Rectal smooth muscle tissue (tissue), 1 donor: Measurements from ENCODE around the gene FBXO21.
"Not testable (repeated sequence)": the region's sequence is repeated elsewhere in the genome, so short reads cannot be mapped to it uniquely, and the experiment has no call there.

ENCODE experiments used
- H3K27ac ChIP-seq: one replicate; pipeline ENCODE4 v1.7.0; 2013; ENCODE audit warnings: low read depth, low read length, inconsistent platforms
- H3K27me3 ChIP-seq: one replicate; pipeline ENCODE4 v1.7.0; 2013; ENCODE audit warnings: low read length; ENCODE audit not compliant: control insufficient read depth, insufficient read depth
- H3K36me3 ChIP-seq: one replicate; pipeline ENCODE4 v1.7.0; 2013; ENCODE audit warnings: low read length; ENCODE audit not compliant: control insufficient read depth, insufficient read depth
- H3K4me1 ChIP-seq: one replicate; pipeline ENCODE4 v1.7.0; 2013; ENCODE audit warnings: low read length; ENCODE audit not compliant: control insufficient read depth, insufficient read depth
- H3K4me3 ChIP-seq: one replicate; pipeline ENCODE4 v1.7.0; 2013; ENCODE audit warnings: low read length
- H3K9ac ChIP-seq: one replicate; pipeline ENCODE4 v1.7.0; 2013; ENCODE audit warnings: low read length

FBXO21 gene

DNA sequence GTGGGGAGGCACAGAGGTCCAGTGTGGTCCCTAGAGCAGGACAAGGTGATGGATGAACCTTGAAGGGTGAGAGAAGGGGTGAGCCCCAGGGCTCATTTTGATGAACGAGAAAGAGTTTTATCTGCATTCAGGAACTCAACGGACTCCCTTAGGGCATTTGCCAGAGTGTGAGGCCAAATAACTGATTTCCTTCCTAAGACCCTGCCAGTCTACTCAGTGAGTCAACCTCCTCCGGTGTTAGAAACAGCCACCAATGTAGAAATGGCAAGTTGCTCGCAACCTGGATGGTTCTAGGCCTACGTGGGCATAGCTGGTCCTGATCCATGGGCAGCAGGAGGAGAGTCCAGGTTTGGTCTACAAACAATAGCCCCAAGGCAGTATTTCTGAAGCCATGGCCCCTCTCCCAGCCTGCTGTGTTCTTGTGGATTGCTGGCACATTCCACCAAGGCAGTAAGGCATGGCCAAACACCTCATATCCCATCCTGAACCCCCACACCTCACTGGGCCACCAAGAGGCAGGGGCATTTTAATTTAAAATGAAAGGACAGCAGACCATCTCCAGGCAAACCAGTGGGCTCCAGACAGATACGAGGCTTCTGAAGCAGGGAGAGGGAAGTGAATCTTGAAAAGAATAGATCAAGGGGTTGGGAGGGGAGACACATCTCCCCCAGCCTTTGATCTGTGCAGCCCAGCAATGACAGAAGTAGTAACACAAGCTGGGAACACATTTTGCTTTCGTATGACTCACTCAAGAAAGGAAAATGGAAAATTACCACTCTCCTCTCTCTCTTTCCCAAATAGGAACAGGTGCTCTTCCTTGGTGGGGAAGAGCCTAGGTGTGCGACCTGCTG lies 65.6 kb downstream of the FBXO21 start:
- H3K36me3 ChIP-seq = no peaks in the 10 kb centered on the region
- H3K4me1 ChIP-seq = no peaks in the 10 kb centered on the region
- H3K4me3 ChIP-seq = no peak overlapping the region
- H3K9ac ChIP-seq = no peak overlapping the region
- no peaks in the 10 kb centered on the region for H3K27me3 ChIP-seq
- no peak overlapping the region for H3K27ac ChIP-seq

DNA sequence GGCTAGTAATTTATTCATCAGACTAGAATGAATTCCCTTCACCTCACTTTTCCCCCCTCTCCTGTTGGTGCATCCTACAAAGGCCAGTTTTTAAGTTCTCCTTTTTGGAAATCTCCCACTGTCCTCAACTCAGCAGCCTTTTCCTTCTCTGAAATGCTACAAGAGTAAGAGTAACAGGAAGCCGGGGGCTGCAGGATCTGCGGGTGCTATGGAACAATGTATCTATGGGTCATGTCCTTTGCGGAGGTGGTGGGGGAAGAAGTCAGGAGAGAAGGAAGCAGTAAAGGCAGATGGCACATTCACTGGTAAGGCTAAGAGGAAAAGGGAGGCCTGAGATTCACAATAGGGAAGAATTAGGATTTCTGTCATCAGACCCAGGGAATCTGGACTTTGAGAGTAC lies 68.8 kb downstream of the FBXO21 start:
- no peaks in the 10 kb centered on the region for H3K4me1 ChIP-seq
- H3K4me3 ChIP-seq = no peak overlapping the region
- H3K27me3 ChIP-seq = no peaks in the 10 kb centered on the region
- H3K27ac ChIP-seq = no peak overlapping the region
- no peaks in the 10 kb centered on the region for H3K36me3 ChIP-seq
- no peak overlapping the region for H3K9ac ChIP-seq

DNA sequence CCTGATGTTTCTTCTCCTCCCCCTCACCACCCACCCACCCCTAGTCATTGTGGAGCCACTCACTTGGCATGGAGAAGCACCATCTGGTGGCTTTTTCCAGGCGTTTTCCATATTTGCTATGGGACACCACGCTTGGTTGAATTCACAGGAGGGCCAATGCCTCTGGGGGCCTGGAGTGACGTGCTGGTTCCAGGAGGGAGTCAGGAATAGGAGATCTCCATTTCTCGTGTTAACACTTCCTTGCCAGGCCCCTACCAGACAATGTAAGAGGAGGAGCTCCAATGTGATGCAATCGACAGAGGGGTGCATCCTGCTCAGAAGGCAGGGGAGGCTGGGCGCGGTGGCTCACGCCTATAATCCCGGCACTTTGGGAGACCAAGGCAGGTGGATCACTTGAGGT lies 69.5 kb downstream of the FBXO21 start:
- Histone ChIP-seq H3K4me1 (no peaks in the 10 kb centered on the region), H3K4me3 (no peak overlapping the region), H3K27me3 (no peaks in the 10 kb centered on the region), H3K36me3 (no peaks in the 10 kb centered on the region), H3K9ac (no peak overlapping the region), H3K27ac (no peak overlapping the region)

DNA sequence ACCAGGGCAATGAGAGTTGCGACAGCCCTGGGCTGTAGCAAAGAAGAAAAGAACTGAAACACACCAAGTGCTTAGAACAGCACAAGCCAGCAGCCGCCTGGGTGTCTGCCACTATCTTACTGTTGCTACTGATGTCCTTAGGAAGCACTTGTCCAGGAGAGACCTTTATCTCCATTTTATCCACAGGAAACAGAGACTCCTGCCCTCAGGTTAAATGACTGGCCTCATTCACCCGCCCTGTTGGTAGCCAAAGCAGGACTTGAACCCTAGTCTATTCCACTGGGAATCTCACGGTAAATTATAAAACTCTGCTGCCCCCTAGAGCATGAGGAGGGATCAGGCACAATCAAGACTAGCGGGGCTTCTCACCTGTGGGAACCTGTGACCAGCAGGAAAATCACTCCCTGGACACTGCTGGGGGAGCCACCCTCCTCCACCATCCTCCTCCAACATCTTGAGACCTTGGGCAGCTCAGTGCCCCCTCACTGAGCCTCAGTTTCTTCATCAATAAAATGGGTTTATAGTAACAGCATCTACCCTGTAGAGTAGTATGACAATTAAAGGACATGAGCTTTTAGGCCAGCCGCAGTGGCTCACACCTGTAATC lies 70.6 kb downstream of the FBXO21 start:
- H3K4me1 ChIP-seq = no peaks in the 10 kb centered on the region
- H3K36me3 ChIP-seq = no peaks in the 10 kb centered on the region
- H3K9ac ChIP-seq = no peak overlapping the region
- no peaks in the 10 kb centered on the region for H3K27me3 ChIP-seq
- H3K4me3 ChIP-seq = no peak overlapping the region
- no peak overlapping the region for H3K27ac ChIP-seq

DNA sequence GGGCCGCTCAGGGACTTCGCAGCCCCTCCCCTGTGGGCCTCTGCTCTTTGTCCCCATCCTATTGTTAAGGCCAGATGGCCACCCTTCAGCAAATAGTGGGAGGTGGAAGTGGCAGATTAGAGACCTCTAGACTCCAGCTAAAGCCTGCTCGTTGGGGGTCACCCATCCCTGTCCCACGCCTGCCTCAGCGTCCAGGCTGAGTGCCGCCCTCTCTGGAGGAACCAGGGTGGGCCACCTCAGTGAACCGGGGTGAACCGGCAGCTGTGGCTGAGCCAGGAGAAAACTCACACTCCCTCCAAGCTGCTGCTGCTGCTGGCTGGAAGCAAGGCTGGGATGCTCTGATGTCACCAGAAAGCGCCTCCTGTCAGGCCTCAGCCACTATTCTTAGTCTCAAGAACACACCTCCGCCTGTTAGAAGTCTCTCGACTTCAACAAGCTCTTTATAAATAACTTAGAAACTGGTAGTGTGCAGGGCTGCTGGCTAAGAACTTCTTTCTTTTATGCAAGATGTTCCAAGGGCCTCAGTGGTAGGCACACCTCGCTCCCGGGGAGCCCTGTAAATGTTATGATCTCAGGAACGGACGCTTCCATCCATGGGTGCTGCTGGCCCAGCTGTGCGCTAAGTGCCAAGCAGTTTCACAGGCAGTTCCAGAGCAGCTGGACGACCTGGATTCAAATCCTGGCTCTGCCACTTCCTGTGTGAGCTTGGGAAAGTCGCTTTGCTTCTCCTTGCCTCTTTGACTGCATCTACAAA lies 71.3 kb downstream of the FBXO21 start:
- H3K4me1 ChIP-seq = no peaks in the 10 kb centered on the region
- H3K27me3 ChIP-seq = no peaks in the 10 kb centered on the region
- H3K36me3 ChIP-seq = no peaks in the 10 kb centered on the region
- no peak overlapping the region for H3K27ac ChIP-seq
- no peak overlapping the region for H3K4me3 ChIP-seq
- H3K9ac ChIP-seq = no peak overlapping the region

DNA sequence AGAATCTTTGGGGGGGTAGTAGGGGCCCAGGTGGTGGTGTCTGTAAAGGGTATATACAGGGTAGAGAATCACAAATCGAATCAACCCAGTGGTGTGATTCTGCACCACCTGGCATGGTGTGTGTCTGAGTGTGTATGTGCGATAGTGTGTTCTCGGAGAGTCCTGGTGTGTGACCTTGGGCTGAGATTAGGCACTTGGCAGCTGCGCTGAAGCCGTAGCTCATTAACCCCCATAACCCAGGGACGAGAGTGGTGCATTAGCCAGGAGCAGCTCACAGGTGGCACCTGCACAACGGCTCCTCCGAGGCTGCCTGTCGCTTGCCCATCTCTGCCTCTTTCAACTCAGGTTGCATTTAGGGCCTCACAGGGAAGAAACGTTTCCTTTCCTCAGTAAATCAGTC lies 75.5 kb downstream of the FBXO21 start:
- H3K4me1 ChIP-seq = no peaks in the 10 kb centered on the region
- H3K4me3 ChIP-seq = no peak overlapping the region
- H3K36me3 ChIP-seq = no peaks in the 10 kb centered on the region
- peaks cover 2% of the 10 kb centered on the region for H3K27me3 ChIP-seq
- no peak overlapping the region for H3K27ac ChIP-seq
- no peak overlapping the region for H3K9ac ChIP-seq

DNA sequence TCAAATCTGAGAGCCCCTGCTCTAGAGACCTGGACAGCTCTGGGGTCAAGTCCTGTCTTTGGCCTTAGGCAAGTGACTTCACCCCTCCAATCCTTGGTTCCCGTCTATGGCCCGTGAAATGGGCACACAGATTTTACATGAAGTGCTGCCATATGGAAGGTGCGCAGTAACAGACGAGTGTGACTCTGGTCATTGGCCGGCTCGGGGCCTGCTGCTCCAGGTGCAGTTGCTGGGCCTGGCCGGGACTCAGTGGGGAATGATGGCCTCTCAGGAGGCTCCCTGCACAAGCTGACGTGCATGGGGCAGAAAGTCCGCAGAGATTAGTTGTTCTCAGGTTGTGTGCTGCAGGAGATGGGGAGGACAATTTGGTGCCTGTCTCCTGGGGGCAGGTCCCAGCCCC lies 77.0 kb downstream of the FBXO21 start:
- Histone ChIP-seq H3K27me3 (peaks cover 2% of the 10 kb centered on the region), H3K9ac (no peak overlapping the region), H3K36me3 (no peaks in the 10 kb centered on the region), H3K4me3 (no peak overlapping the region), H3K27ac (no peak overlapping the region), H3K4me1 (no peaks in the 10 kb centered on the region)

DNA sequence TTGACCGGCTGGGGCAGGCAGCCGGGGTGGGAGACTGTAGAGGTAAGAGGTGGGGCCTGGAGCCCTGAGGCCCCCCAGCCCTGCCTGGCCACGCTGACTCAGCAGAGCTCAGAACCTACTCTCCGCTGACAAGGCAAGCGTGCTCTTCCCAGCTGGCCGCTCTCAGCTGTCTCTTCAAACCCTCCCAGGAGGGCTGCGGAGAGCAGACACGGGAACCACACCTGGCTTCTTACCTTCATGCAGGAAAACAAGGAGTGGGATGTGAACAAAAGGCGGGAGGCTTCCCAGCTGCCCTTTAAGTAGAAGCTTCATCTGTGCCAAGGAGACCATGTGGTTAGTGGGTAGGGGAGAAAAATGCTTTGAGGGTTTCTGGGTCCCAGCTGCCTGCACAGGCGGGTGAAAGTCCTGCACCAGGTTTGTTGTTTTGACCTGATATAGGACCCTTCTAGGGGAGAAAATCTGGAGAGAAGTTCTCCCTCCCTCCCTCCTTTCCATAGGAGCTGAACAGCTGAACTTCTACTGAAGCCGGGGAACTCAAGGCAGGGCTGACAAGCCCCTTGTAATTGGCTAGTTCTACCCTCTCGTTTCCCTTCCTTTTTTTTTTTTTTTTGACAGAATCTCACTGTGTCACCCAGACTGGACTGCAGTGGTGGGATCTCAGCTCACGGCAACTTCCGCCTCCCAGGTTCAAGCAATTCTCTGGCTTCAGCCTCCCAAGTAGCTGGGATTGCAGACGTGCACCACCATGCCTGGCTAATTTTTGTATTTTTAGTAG lies 78.3 kb downstream of the FBXO21 start:
- Histone ChIP-seq H3K27me3 (peaks cover 2% of the 10 kb centered on the region), H3K27ac (no peak overlapping the region), H3K4me3 (no peak overlapping the region), H3K36me3 (no peaks in the 10 kb centered on the region), H3K4me1 (no peaks in the 10 kb centered on the region), H3K9ac (no peak overlapping the region)

DNA sequence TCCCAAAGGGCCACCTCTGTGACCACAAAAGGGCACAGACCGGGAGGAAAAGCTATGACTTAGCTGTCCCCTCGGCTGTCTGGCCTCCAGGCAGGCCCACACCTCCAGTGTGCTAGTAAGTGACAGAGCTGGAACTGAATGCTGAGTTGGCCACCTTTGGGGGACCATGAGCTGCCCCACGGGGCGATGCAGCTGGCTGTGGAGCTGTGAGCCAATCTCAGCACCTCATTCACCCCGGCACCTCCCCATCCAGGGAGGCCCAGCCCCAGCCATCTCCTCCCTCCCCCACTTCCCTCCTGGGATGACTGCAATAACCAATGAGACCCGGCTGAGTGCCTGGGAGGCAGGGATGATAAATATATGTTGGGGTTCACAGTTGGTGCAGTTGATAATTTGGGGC lies 78.9 kb downstream of the FBXO21 start:
- Histone ChIP-seq H3K27me3 (peaks cover 2% of the 10 kb centered on the region), H3K4me1 (no peaks in the 10 kb centered on the region), H3K9ac (no peak overlapping the region), H3K27ac (no peak overlapping the region), H3K36me3 (no peaks in the 10 kb centered on the region), H3K4me3 (no peak overlapping the region)

DNA sequence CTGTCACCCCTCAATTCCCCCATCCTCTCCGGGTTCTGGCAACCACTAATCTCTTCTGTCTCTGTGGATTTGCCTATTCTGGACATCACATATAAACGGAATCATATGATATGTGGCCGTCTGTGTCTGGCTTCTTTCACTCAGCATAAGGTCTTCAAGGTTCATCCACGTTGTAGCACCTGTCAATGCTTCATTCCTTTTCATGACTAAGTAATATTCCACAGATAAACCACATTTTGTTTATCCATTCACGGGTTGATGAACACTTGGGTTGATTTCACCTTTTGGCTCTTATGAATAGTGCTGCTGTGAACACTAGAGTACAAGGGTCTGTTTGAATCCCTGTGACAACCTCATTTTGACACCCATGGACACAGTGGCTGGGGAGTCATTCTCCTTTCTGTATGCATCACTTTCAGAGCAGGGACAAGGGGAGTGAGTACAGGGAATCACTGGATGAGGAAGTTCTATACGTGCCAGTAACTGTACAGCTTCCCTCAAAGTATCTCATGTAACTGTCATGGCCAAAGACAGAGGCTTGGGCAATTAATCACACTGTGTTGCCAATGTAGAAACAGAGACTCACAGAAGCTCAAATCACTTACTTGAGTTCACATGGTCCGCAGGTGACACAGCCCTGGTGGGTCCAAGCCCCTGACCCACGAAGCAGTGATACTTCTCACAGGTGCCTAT lies 80.2 kb downstream of the FBXO21 start:
- no peaks in the 10 kb centered on the region for H3K36me3 ChIP-seq

DNA sequence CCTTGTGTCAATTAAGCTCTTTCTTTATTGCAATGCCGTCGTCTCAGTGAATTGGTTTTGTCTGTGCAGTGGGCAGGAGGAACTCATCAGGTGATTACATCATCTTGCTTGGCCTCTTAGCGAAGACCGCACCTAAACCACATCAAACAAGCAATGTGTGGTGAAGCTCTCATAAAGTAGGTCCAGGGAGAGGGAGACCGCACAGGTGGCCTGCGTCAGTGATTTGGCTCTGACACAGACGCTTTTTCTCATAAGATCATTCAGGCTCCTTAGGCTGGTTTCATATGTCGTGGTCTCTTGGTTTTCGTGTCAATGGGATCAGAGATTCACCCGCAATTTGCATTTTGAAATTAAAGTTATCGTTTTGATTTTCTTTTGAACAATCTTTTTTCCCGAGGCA lies 84.4 kb downstream of the FBXO21 start:
- no peak overlapping the region for H3K27ac ChIP-seq
- H3K9ac ChIP-seq = no peak overlapping the region
- peaks cover 7% of the 10 kb centered on the region for H3K27me3 ChIP-seq
- H3K36me3 ChIP-seq = no peaks in the 10 kb centered on the region
- no peak overlapping the region for H3K4me3 ChIP-seq
- no peaks in the 10 kb centered on the region for H3K4me1 ChIP-seq

More for the DNA sequence above, 80.2 kb downstream of the FBXO21 start:
- no peak overlapping the region for H3K4me3 ChIP-seq
- peaks cover 2% of the 10 kb centered on the region for H3K27me3 ChIP-seq
- no peak overlapping the region for H3K9ac ChIP-seq
- H3K27ac ChIP-seq = no peak overlapping the region
- no peaks in the 10 kb centered on the region for H3K4me1 ChIP-seq

DNA sequence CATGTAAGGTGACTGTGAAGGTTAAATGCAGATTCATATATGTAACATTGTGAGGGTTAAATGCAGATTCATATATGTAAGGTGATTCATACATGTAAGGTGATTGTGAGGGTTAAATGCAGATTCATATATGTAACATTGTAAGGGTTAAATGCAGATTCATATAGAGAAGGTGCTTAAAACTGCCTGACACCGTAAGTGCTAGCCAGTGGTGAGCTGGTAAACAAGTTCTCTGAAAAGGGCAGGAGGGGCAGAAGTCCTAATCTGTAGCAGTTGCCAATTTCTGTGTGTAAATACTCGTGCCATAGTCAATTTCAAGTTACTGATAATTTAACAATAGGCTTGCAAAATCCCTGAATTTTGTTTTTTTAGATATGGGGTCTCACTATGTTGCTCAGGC lies 86.3 kb downstream of the FBXO21 start:
- not testable (repeated sequence) for H3K4me1 ChIP-seq, H3K27me3 ChIP-seq, H3K36me3 ChIP-seq, H3K4me3 ChIP-seq, H3K9ac ChIP-seq, H3K27ac ChIP-seq
